GM23248 (cell line): ENCODE results near the gene ARID1B. TPM values are rescaled to one million over a fixed set of nuclear protein-coding genes. Genes with fewer than 3 reads are reported as not detected.

ENCODE experiments used
- DNase-seq: peaks from one replicate; pipeline ENCODE4 v3.0.0-alpha.2; 2015
- H2AFZ ChIP-seq: fragments of 200-600 bp; sonication (generic); 2 replicates; pipeline ENCODE4 v1.6.1; 2016; ENCODE audit warnings: antibody characterized with exemption
- H3F3A ChIP-seq: fragments of 200-600 bp; sonication (generic); 2 replicates; pipeline ENCODE4 v1.6.1; 2016; ENCODE audit warnings: mild to moderate bottlenecking, antibody characterized with exemption, mixed run types; ENCODE audit not compliant: insufficient read depth
- H3K27ac ChIP-seq: fragments of 200-600 bp; sonication (generic); 2 replicates; pipeline ENCODE4 v1.5.1; 2016; ENCODE audit warnings: mild to moderate bottlenecking
- H3K27me3 ChIP-seq: fragments of 200-600 bp; sonication (generic); replicated peaks from 2 replicates; pipeline ENCODE4 v1.6.1; 2016; ENCODE audit warnings: mild to moderate bottlenecking; ENCODE audit not compliant: insufficient read depth
- H3K36me3 ChIP-seq: fragments of 200-600 bp; sonication (generic); 2 replicates; pipeline ENCODE4 v1.6.1; 2016; ENCODE audit warnings: low read depth, mild to moderate bottlenecking
- H3K4me1 ChIP-seq: fragments of 200-600 bp; sonication (generic); 2 replicates; pipeline ENCODE4 v1.6.1; 2016; ENCODE audit warnings: mild to moderate bottlenecking; ENCODE audit not compliant: insufficient read depth
- H3K4me2 ChIP-seq: fragments of 200-600 bp; sonication (generic); one replicate; pipeline ENCODE4 v1.6.1; 2016; ENCODE audit warnings: mild to moderate bottlenecking; ENCODE audit not compliant: unreplicated experiment
- H3K4me3 ChIP-seq: fragments of 200-600 bp; sonication (generic); 2 replicates; pipeline ENCODE4 v1.5.1; 2016; ENCODE audit warnings: mild to moderate bottlenecking
- H3K79me2 ChIP-seq: fragments of 200-600 bp; sonication (generic); 2 replicates; pipeline ENCODE4 v1.6.1; 2016; ENCODE audit warnings: mild to moderate bottlenecking; ENCODE audit not compliant: insufficient read depth
- H3K9ac ChIP-seq: fragments of 200-600 bp; sonication (generic); 2 replicates; pipeline ENCODE4 v1.6.1; 2016; ENCODE audit warnings: mild to moderate bottlenecking
- H3K9me2 ChIP-seq: fragments of 200-600 bp; sonication (generic); 2 replicates; pipeline ENCODE4 v1.6.1; 2016; ENCODE audit warnings: mixed run types, mild to moderate bottlenecking, moderate library complexity; ENCODE audit not compliant: insufficient read depth
- H3K9me3 ChIP-seq: fragments of 200-600 bp; sonication (generic); one replicate; pipeline ENCODE4 v1.6.1; 2017; ENCODE audit warnings: low read depth
- H4K20me1 ChIP-seq: fragments of 200-600 bp; sonication (generic); 2 replicates; pipeline ENCODE4 v1.6.0; 2016; ENCODE audit not compliant: insufficient read depth
- EZH2 ChIP-seq: fragments of 200-600 bp; sonication (generic); IDR thresholded peaks from 2 replicates; pipeline ENCODE4 v1.6.1; 2018; ENCODE audit warnings: antibody characterized with exemption, mild to moderate bottlenecking; ENCODE audit not compliant: insufficient read depth, poor library complexity, severe bottlenecking
- EZH2phosphoT487 ChIP-seq: fragments of 200-600 bp; sonication (generic); IDR thresholded peaks from 2 replicates; pipeline ENCODE4 v1.6.1; 2018; ENCODE audit warnings: antibody characterized with exemption, moderate library complexity, mild to moderate bottlenecking, low read depth; ENCODE audit not compliant: insufficient read depth
- WGBS, 2 experiments: methylation state at CpG; one replicate each; pipeline ENCODE4 v1.1.6; 2015 to 2017; ENCODE audit warnings: low lambda C conversion rate in 2 of 2, low coverage in 1 of 2; ENCODE audit errors: missing lambda C conversion rate in 2 of 2; 5-methylcytosine and 5-hydroxymethylcytosine counted together
- in situ Hi-C: fragments of 300-500 bp; cut with MboI; formaldehyde crosslinking; loops from 2 replicates; pipeline ENCODE4 v1.15.0; 2020
- polyA plus RNA-seq: library from polyadenylated mRNA; unstranded; fragments of >200 nt; fragmentation: Nextera tagmentation; extraction: Ambion mirVana; gene quantifications from 2 replicates; pipeline ENCODE4 v1.2.1, GENCODE V29; 2016
- total RNA-seq: library from RNA; depleted of rRNA; stranded (reverse); fragments of >200 nt; shearing (Covaris generic); gene quantifications from 2 replicates; pipeline ENCODE4 v1.2.3, GENCODE V29; 2014

ARID1B gene
- total and polyA plus RNA-seq, 2 experiments from 2014 or later: 19.3 to 21.2 TPM

DNA sequence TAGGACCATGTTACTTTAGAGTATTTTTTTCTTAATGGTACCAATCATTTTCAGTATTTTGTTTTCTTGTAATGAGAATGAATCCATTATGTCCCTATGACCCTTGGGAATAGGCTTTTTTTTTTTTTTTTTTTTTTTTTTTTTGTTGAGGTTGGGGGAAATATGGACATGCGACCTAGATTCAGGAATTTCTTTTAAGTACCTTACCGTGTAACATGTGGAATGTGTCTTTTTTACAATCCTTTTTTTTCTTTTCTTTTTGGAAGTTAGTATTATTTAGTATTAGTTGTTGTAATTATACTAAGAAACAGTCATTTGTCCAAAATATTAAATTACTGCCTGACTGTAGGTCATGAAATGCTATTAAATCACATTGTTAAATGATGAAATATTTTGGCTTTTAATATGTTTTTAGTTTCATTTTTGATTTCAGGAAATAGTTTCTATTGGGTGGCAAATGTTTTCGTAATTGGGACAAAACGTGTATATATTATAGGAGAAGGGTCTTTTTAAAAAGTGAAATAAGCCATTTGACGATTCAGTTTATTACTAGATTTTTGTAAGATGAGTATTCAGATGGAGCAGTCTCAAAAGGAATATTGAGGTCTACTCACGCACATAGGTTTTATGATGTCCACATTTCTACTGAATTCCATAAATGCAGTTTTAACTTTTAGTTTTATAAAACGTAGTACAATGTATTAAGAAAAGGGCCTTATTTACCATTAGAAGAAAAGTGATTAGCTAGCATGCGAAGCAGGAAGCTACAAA lies 4.9 kb downstream of the ARID1B start:
- Histone ChIP-seq H3K9ac (peak overlapping the region; percentile 94), H3K27me3 (no peaks in the 10 kb centered on the region), H3K36me3 (peaks cover 8% of the 10 kb centered on the region; the same call in 1 of the 2 replicates), H3K4me1 (peaks cover 32% of the 10 kb centered on the region), H3K27ac (peak overlapping the region; percentile 85), H3K4me2 (peak overlapping the region; percentile 92), H2AFZ (peak overlapping the region; percentile 54), H3K9me2 (no peaks in the 10 kb centered on the region), H3K4me3 (peak overlapping the region; percentile 79), H3F3A (peaks cover 47% of the 10 kb centered on the region), H4K20me1 (no peaks in the 10 kb centered on the region), H3K9me3 (no peaks in the 10 kb centered on the region), H3K79me2 (peaks cover 78% of the 10 kb centered on the region)
- WGBS, 2 experiments: 6% methylated on average over 8 of the region's 8 CpGs
- TF ChIP-seq EZH2 (no peak), EZH2phosphoT487 (no peak)
- DNase-seq: peak; percentile 50
- in situ Hi-C loops: loop anchor here (10.0 kb wide), 1 partner anchor 253 kb away; no protein-coding TSS in a partner anchor

DNA sequence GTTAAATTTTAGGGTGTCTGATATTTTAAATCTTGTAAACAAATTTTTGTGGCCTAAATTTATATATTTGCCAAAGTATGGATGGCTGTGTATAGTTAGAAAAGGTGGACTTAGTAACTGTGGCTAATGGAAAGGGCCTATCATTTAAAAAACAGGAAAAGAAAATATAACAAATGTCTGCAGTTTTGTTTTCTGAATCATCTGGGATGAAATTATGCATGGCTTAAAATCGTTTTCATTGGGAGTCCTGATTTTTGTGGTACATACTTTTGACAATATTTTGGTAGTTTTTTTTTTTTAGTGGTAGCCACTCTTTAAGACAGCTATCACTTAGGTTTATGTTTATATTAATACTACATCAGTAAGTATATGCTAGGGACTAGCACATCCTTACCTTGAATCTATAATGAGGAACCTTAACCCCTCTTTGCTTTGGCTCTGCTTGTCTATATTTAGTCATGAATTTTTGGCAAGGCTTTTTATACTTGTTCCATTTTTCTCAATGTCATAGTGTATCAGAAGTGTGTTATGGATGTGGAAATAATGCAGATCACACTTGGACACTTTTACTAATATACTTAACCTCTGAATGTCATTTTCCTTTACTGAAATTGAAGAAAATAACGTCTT lies 5.6 kb downstream of the ARID1B start:
- Histone ChIP-seq H3K4me2 (peak overlapping the region; percentile 92), H3K27ac (peak overlapping the region; percentile 85), H3K4me1 (peaks cover 32% of the 10 kb centered on the region), H3K9ac (peak overlapping the region; percentile 94), H3F3A (peaks cover 47% of the 10 kb centered on the region), H3K9me2 (no peaks in the 10 kb centered on the region), H3K9me3 (no peaks in the 10 kb centered on the region), H3K4me3 (peak overlapping the region; percentile 79), H2AFZ (peak overlapping the region; percentile 54), H3K27me3 (no peaks in the 10 kb centered on the region), H4K20me1 (no peaks in the 10 kb centered on the region), H3K36me3 (peaks cover 8% of the 10 kb centered on the region; the same call in 1 of the 2 replicates), H3K79me2 (peaks cover 85% of the 10 kb centered on the region)
- 2 to 4% methylated on average over 2 of the region's 2 CpGs for WGBS, 2 experiments
- DNase-seq: peak; percentile 66
- no peak for TF ChIP-seq EZH2
- TF ChIP-seq EZH2phosphoT487: no peak
- in situ Hi-C loops: loop anchor here (10.0 kb wide), 1 partner anchor 252 kb away; no protein-coding TSS in a partner anchor

DNA sequence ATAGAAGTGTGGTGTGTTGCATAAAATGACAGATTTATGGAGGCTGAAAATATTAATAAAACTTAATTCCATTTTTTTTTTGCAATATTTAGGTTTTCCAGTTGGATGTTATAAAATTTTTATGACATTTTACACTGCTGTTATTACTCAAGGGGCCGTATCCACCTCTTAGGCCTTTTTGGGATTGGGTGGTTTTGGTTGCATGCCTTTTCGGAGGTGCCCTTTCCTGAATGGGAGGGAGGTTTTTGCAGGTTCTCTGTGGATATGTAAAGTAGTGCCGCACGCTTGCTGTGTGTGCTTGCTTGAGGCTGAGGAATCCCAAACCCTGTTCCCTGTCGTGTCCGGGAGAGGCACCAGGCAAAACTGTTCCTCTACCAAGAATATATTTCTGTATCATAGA lies 6.8 kb downstream of the ARID1B start:
- Histone ChIP-seq H3K27ac (peak overlapping the region; percentile 85), H3K27me3 (no peaks in the 10 kb centered on the region), H3K9me3 (no peaks in the 10 kb centered on the region), H3K4me1 (peaks cover 32% of the 10 kb centered on the region), H2AFZ (no peak overlapping the region), H3K9me2 (no peaks in the 10 kb centered on the region), H3K79me2 (peaks cover 94% of the 10 kb centered on the region), H3K4me3 (peak overlapping the region; percentile 79), H3K4me2 (peak overlapping the region; percentile 92), H4K20me1 (no peaks in the 10 kb centered on the region), H3K9ac (peak overlapping the region; percentile 94; the same call in 1 of the 2 replicates), H3F3A (peaks cover 47% of the 10 kb centered on the region), H3K36me3 (peaks cover 8% of the 10 kb centered on the region; the same call in 1 of the 2 replicates)
- in situ Hi-C loops: loop anchor here (10.0 kb wide), 1 partner anchor 251 kb away; no protein-coding TSS in a partner anchor
- no peak for DNase-seq
- TF ChIP-seq EZH2phosphoT487 (no peak), EZH2 (no peak)
- 86 to 91% methylated on average over 6 of the region's 6 CpGs for WGBS, 2 experiments

DNA sequence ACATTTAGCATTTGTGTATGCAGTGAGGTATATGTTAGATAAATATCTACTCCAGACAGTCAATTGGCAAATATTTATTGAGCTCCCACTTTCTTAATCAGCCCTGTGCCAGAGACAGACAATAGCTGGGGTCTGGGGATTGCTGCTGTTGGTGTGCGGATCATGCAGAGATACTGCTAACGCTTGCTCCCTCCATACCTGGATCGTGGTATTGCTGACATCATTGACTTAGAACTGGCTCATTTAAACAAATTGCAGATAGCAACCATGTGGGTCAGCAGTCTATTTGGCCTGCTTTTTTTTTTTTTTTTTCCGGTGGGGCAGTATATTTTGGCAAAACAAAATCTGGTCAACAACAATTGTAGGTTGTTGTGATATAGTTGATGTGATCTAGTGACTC lies 9.5 kb downstream of the ARID1B start:
- H3K4me1 ChIP-seq: peaks cover 23% of the 10 kb centered on the region
- no peak overlapping the region for H3K4me2 ChIP-seq
- DNase-seq: no peak
- H3K79me2 ChIP-seq: peaks cover 100% of the 10 kb centered on the region
- H3K36me3 ChIP-seq: peaks cover 8% of the 10 kb centered on the region; the same call in 1 of the 2 replicates
- no peaks in the 10 kb centered on the region for H3K9me2 ChIP-seq
- in situ Hi-C loops: loop anchor here (10.0 kb wide), 1 partner anchor 248 kb away; no protein-coding TSS in a partner anchor
- H3F3A ChIP-seq: peaks cover 29% of the 10 kb centered on the region
- no peak for TF ChIP-seq EZH2
- TF ChIP-seq EZH2phosphoT487: no peak
- H3K27me3 ChIP-seq: no peaks in the 10 kb centered on the region
- H3K9ac ChIP-seq: no peak overlapping the region
- no peaks in the 10 kb centered on the region for H3K9me3 ChIP-seq
- H3K27ac ChIP-seq: no peak overlapping the region
- no peak overlapping the region for H3K4me3 ChIP-seq
- WGBS, 2 experiments: 87% methylated on average over 4 of the region's 4 CpGs
- H4K20me1 ChIP-seq: peaks cover 17% of the 10 kb centered on the region; the same call in 1 of the 2 replicates
- H2AFZ ChIP-seq: no peak overlapping the region
